A549 (cell line): Measurements from ENCODE around the gene CPXM1.

Experiments
- CEBPB ChIP-seq, 2 experiments: fragments of >200 bp in 1 of 2; sonication (Bioruptor Twin) in 1 of 2; formaldehyde crosslinking in 1 of 2; IDR thresholded peaks; 2 replicates each; pipeline ENCODE4 v1.6.1; 2012 to 2016
- CTCF ChIP-seq: fragments of >200 bp; sonication (Bioruptor Twin); formaldehyde crosslinking; IDR thresholded peaks from 3 replicates; pipeline ENCODE4 v1.5.1; 2016
- HDAC2 ChIP-seq: fragments of 200-600 bp; sonication (generic); IDR thresholded peaks from 2 replicates; pipeline ENCODE4 v1.6.1; 2016
- MYC ChIP-seq: IDR thresholded peaks from 2 replicates; pipeline ENCODE4 v1.6.1; 2012; ENCODE audit warnings: mild to moderate bottlenecking, inconsistent platforms, low read length, improper control_type of control experiment, borderline replicate concordance
- POLR2A ChIP-seq: IDR thresholded peaks from 2 replicates; pipeline ENCODE4 v1.6.1; 2012; ENCODE audit warnings: mild to moderate bottlenecking, low read length
- RFX5 ChIP-seq: fragments of 450-650 bp; IDR thresholded peaks from 2 replicates; pipeline ENCODE4 v1.7.1; 2014; ENCODE audit warnings: antibody characterized with exemption, mild to moderate bottlenecking, moderate library complexity
- TP53 ChIP-seq: fragments of 250-450 bp; sonication (Bioruptor Pico); IDR thresholded peaks from 2 replicates; pipeline ENCODE4 v1.5.0; 2021; ENCODE audit warnings: mild to moderate bottlenecking, moderate library complexity
- ZSCAN20 ChIP-seq: fragments of 250-450 bp; sonication (Bioruptor Pico); IDR thresholded peaks from 2 replicates; pipeline ENCODE4 v1.8.0; 2022; ENCODE audit warnings: mild to moderate bottlenecking, moderate library complexity

GRCh38 chr20:2815242-2815900, 14.9 kb upstream of the CPXM1 start:
- TF ChIP-seq ZSCAN20 (CRISPR knock-in tag) (no peak), CTCF (no peak), MYC (no peak), HDAC2 (no peak), CEBPB (IDR thresholded peaks at IDR 0.05) (no peak), RFX5 (no peak), POLR2A (no peak), TP53 (no peak)
